HepG2 (cell line): ENCODE data around the gene UGT1A8. TPM values are rescaled to one million over a fixed set of nuclear protein-coding genes. Genes with fewer than 3 reads are reported as not detected.
A peak's percentile ranks its signal among the peaks of the same experiment; 100 is the strongest.

Experiments
- FOXA3 ChIP-seq: IDR thresholded peaks from 2 replicates; pipeline ENCODE4 v1.6.1; 2016; ENCODE audit warnings: missing genetic modification reagents, missing compliant biosample characterization
- GATAD2A ChIP-seq: IDR thresholded peaks from 2 replicates; pipeline ENCODE4 v1.6.1; 2016
- GPN1 ChIP-seq: sonication (generic); formaldehyde crosslinking; IDR thresholded peaks from 2 replicates; pipeline ENCODE4 v1.5.1; 2020; ENCODE audit warnings: missing genetic modification reagents, borderline replicate concordance
- U2AF2 ChIP-seq: fragments of 200-400 bp; formaldehyde crosslinking; IDR thresholded peaks from 2 replicates; pipeline ENCODE4 v1.6.1; 2017; ENCODE audit warnings: low read depth, mild to moderate bottlenecking, low read length
- ZNF644 ChIP-seq: IDR thresholded peaks from 2 replicates; pipeline ENCODE4 v1.6.1; 2016; ENCODE audit warnings: low read depth
- polyA plus RNA-seq, 8 experiments: library from polyadenylated mRNA; depleted of rRNA in 3 of 8; stranded (reverse) in 7 of 8; unstranded in 1 of 8; fragments of >200 nt; fragmentation: Illumina TruSeq in 4 of 8; extraction: Trizol in 4 of 8; gene quantifications; 2 replicates each; pipeline versions ENCODE4 v1.2.1 to v1.2.3, GENCODE V29; 2011 to 2016; ENCODE audit warnings: low read depth in 4 of 8, missing spikeins in 1 of 8, mixed read lengths in 1 of 8; ENCODE audit not compliant: insufficient read depth in 1 of 8
- total RNA-seq, 5 experiments: library from RNA; depleted of rRNA; stranded (reverse); fragments of >200 nt; fragmentation: Illumina TruSeq; extraction: Trizol; gene quantifications; 2 replicates each; pipeline ENCODE4 v1.2.3, GENCODE V29; 2016; ENCODE audit warnings: low read depth in 1 of 5
- TF ChIP-seq, protein P1 (sequence below): sonication (generic); formaldehyde crosslinking; IDR thresholded peaks from 2 replicates; pipeline ENCODE4 v1.4.0; 2020; ENCODE audit warnings: missing genetic modification reagents, borderline replicate concordance
- TF ChIP-seq, protein P2 (sequence below): sonication (generic); formaldehyde crosslinking; IDR thresholded peaks from 2 replicates; pipeline ENCODE4 v1.9.0; 2021; ENCODE audit warnings: missing genetic modification reagents, borderline replicate concordance
- TF ChIP-seq, protein P3 (sequence below): sonication (generic); formaldehyde crosslinking; IDR thresholded peaks from 2 replicates; pipeline ENCODE4; 2020; ENCODE audit warnings: missing genetic modification reagents, mild to moderate bottlenecking, borderline replicate concordance

UGT1A8 gene
- total and polyA plus RNA-seq, 2 of the 13 experiments (the other 11 are each of a cell fraction or from before 2014, with no cell fraction given): not detected

DNA sequence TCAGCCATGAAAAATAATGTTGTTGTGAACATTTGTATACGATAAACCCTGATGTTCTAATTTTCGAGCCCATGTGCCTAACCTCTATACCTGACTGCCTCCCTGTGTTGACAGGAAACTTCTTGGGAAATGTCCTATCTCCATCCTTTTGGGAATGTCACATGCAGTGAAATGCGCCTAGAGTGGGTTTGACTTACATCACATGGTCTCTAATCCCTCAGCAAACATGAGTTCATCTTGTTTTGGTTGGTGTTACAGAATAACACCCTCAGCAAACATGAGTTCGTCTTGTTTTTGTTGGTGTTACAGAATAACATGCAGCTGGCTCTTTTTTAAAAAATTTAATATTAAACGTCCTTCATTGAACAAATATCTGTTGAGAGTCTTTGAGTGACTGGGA is 70.9 kb downstream of the UGT1A8 start (continued):
- TF ChIP-seq, protein P1, sequence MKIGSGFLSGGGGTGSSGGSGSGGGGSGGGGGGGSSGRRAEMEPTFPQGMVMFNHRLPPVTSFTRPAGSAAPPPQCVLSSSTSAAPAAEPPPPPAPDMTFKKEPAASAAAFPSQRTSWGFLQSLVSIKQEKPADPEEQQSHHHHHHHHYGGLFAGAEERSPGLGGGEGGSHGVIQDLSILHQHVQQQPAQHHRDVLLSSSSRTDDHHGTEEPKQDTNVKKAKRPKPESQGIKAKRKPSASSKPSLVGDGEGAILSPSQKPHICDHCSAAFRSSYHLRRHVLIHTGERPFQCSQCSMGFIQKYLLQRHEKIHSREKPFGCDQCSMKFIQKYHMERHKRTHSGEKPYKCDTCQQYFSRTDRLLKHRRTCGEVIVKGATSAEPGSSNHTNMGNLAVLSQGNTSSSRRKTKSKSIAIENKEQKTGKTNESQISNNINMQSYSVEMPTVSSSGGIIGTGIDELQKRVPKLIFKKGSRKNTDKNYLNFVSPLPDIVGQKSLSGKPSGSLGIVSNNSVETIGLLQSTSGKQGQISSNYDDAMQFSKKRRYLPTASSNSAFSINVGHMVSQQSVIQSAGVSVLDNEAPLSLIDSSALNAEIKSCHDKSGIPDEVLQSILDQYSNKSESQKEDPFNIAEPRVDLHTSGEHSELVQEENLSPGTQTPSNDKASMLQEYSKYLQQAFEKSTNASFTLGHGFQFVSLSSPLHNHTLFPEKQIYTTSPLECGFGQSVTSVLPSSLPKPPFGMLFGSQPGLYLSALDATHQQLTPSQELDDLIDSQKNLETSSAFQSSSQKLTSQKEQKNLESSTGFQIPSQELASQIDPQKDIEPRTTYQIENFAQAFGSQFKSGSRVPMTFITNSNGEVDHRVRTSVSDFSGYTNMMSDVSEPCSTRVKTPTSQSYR: no peak
- no peak for TF ChIP-seq GPN1 (CRISPR knock-in tag)
- TF ChIP-seq, protein P2, sequence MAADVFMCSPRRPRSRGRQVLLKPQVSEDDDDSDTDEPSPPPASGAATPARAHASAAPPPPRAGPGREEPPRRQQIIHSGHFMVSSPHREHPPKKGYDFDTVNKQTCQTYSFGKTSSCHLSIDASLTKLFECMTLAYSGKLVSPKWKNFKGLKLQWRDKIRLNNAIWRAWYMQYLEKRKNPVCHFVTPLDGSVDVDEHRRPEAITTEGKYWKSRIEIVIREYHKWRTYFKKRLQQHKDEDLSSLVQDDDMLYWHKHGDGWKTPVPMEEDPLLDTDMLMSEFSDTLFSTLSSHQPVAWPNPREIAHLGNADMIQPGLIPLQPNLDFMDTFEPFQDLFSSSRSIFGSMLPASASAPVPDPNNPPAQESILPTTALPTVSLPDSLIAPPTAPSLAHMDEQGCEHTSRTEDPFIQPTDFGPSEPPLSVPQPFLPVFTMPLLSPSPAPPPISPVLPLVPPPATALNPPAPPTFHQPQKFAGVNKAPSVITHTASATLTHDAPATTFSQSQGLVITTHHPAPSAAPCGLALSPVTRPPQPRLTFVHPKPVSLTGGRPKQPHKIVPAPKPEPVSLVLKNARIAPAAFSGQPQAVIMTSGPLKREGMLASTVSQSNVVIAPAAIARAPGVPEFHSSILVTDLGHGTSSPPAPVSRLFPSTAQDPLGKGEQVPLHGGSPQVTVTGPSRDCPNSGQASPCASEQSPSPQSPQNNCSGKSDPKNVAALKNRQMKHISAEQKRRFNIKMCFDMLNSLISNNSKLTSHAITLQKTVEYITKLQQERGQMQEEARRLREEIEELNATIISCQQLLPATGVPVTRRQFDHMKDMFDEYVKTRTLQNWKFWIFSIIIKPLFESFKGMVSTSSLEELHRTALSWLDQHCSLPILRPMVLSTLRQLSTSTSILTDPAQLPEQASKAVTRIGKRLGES (CRISPR knock-in tag): no peak
- 0 out of 2 replicates have a peak, but pooled peaks have one; percentile 7 for TF ChIP-seq ZNF644
- TF ChIP-seq, protein P3, sequence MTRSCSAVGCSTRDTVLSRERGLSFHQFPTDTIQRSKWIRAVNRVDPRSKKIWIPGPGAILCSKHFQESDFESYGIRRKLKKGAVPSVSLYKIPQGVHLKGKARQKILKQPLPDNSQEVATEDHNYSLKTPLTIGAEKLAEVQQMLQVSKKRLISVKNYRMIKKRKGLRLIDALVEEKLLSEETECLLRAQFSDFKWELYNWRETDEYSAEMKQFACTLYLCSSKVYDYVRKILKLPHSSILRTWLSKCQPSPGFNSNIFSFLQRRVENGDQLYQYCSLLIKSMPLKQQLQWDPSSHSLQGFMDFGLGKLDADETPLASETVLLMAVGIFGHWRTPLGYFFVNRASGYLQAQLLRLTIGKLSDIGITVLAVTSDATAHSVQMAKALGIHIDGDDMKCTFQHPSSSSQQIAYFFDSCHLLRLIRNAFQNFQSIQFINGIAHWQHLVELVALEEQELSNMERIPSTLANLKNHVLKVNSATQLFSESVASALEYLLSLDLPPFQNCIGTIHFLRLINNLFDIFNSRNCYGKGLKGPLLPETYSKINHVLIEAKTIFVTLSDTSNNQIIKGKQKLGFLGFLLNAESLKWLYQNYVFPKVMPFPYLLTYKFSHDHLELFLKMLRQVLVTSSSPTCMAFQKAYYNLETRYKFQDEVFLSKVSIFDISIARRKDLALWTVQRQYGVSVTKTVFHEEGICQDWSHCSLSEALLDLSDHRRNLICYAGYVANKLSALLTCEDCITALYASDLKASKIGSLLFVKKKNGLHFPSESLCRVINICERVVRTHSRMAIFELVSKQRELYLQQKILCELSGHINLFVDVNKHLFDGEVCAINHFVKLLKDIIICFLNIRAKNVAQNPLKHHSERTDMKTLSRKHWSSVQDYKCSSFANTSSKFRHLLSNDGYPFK (CRISPR knock-in tag): no peak
- TF ChIP-seq U2AF2: no peak
- peak; percentile 45; the same call in 1 of the 2 replicates for TF ChIP-seq FOXA3 (CRISPR knock-in tag)
- TF ChIP-seq GATAD2A (CRISPR knock-in tag): peak; percentile 17; the same call in 1 of the 2 replicates
- TF ChIP-seq, all 625 proteins: peak for 11
